Testis (tissue), 2 donors: ENCODE results near the gene MMD2.

ENCODE experiments used
- POLR2A ChIP-seq: fragments of 450-650 bp; IDR thresholded peaks from one replicate; pipeline ENCODE4 v1.6.1; 2017; ENCODE audit warnings: antibody characterized with exemption, mild to moderate bottlenecking, moderate library complexity
- TF ChIP-seq, protein P1 (sequence below), 3 experiments: fragments of 450-650 bp in 2 of 3; fragments of 200-600 bp in 1 of 3; sonication (generic) in 1 of 3; IDR thresholded peaks; one replicate each; pipeline ENCODE4 v1.5.1; 2016 to 2019; ENCODE audit warnings: antibody characterized with exemption in 3 of 3, mild to moderate bottlenecking in 2 of 3, moderate library complexity in 1 of 3

DNA sequence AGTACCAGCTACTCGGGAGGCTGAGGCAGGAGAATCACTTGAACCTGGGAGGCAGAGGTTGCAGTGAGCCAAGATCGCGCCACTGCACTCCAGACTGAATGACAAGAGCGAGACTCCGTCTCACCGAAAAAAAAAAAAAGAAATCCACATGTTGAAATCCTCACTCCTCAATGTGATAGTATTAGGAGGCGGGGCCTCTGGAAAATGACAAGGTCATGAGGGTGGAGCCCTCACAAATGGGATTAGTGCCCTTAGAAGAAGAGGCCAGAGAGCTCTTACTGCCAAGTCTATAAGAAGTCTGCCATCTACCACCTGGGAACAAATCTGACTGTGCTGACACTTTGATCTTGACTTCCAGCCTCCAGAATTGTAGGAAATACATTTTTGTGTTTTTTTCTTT is 10.6 kb downstream of the MMD2 start:
- TF ChIP-seq, protein P1, sequence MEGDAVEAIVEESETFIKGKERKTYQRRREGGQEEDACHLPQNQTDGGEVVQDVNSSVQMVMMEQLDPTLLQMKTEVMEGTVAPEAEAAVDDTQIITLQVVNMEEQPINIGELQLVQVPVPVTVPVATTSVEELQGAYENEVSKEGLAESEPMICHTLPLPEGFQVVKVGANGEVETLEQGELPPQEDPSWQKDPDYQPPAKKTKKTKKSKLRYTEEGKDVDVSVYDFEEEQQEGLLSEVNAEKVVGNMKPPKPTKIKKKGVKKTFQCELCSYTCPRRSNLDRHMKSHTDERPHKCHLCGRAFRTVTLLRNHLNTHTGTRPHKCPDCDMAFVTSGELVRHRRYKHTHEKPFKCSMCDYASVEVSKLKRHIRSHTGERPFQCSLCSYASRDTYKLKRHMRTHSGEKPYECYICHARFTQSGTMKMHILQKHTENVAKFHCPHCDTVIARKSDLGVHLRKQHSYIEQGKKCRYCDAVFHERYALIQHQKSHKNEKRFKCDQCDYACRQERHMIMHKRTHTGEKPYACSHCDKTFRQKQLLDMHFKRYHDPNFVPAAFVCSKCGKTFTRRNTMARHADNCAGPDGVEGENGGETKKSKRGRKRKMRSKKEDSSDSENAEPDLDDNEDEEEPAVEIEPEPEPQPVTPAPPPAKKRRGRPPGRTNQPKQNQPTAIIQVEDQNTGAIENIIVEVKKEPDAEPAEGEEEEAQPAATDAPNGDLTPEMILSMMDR (IDR thresholded peaks at IDR 0.05): no peak
- no peak for TF ChIP-seq POLR2A
